ENCODE results near the gene LPP. TPM values are rescaled to one million over a fixed set of nuclear protein-coding genes. Genes with fewer than 3 reads are reported as not detected.

LPP gene
- total RNA-seq, 1 donor from 2014 or later, result 1,791 TPM

DNA sequence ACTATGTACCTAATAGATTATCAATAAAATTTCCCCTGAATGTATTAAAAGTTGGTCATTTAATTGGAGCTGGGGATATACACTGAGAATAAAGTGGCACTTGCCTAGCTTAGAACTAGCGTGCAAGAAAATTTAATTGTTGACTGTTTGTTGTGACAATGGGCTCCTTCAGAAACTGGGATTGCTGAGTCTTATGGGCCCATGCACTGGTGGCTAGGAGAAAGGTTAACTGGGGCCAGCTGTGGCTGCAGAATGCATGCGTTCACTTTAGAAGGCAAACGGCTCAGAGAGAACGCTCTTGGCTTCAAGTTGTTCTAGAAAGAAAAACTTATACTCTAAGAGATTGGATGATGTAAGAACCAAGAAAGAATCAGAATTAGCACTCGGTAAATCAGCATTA, 18.7 kb upstream of the LPP start:
- H3K4me1 ChIP-seq, result peaks cover 0 to 7% of the 10 kb centered on the region in 2 donors
- intact Hi-C loops (cut with DNase I), result no loop called here
- H3K9me3 ChIP-seq, result no peaks in the 10 kb centered on the region
- no peaks in the 10 kb centered on the region for H3K36me3 ChIP-seq
- DNase-seq (ENCODE audit: low spot score in 2 of 2), result no peak
- TF ChIP-seq, protein P1, sequence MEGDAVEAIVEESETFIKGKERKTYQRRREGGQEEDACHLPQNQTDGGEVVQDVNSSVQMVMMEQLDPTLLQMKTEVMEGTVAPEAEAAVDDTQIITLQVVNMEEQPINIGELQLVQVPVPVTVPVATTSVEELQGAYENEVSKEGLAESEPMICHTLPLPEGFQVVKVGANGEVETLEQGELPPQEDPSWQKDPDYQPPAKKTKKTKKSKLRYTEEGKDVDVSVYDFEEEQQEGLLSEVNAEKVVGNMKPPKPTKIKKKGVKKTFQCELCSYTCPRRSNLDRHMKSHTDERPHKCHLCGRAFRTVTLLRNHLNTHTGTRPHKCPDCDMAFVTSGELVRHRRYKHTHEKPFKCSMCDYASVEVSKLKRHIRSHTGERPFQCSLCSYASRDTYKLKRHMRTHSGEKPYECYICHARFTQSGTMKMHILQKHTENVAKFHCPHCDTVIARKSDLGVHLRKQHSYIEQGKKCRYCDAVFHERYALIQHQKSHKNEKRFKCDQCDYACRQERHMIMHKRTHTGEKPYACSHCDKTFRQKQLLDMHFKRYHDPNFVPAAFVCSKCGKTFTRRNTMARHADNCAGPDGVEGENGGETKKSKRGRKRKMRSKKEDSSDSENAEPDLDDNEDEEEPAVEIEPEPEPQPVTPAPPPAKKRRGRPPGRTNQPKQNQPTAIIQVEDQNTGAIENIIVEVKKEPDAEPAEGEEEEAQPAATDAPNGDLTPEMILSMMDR (IDR thresholded peaks at IDR 0.05), result no peak
- H3K27me3 ChIP-seq, result no peaks in the 10 kb centered on the region
- H3K4me3 ChIP-seq, result no peak overlapping the region
- H3K27ac ChIP-seq, result no peak overlapping the region

DNA sequence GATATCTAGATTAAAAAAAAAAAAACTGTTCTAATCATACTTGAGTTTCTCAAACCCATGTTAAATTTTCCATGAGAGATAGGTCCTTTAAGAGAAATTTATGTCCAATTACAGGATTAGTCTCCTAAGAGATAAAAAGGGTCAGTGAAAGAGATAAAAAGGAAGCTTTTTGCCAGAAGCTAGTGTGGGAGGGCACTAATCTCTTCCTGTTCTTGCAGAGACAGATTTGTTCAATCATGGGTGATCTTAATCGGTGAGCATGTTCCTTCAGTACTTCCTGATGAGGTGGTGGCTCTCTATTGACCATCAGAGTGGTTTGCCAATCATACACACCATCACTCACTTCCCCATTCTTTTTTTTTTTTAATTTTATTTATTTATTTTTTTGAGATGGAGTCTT, 16.9 kb upstream of the LPP start:
- Histone ChIP-seq H3K9me3 (no peaks in the 10 kb centered on the region), H3K4me1 (peaks cover 0 to 7% of the 10 kb centered on the region in 2 donors), H3K27ac (no peak overlapping the region), H3K27me3 (no peaks in the 10 kb centered on the region), H3K4me3 (no peak overlapping the region), H3K36me3 (no peaks in the 10 kb centered on the region)
- TF ChIP-seq, protein P1 (IDR thresholded peaks at IDR 0.05), result no peak
- no peak for DNase-seq (ENCODE audit: low spot score in 2 of 2)
- intact Hi-C loops (cut with DNase I), result no loop called here

DNA sequence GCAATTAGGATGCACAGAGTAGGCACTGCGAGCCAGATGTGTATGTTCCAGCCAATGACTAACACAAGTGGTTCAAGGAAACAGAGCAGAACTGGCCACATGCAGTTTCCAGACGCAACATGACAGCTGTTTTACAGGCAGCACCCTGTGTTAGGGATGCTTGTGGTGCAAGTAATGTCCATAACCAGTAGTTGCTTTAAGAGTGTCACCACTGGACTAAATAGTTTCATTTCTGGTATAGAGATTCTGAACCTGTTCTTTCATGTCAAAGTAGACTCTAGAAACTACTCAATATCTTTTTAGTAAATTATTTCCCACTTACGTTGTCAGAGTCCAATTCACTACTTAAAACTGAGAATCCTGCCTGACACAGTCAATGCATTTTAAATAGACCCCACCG, 14.5 kb upstream of the LPP start:
- Histone ChIP-seq H3K4me3 (no peak overlapping the region), H3K9me3 (no peaks in the 10 kb centered on the region), H3K27ac (no peak overlapping the region), H3K36me3 (no peaks in the 10 kb centered on the region), H3K27me3 (no peaks in the 10 kb centered on the region), H3K4me1 (peaks cover 0 to 9% of the 10 kb centered on the region in 2 donors)
- intact Hi-C loops (cut with DNase I), result no loop called here
- no peak for DNase-seq (ENCODE audit: low spot score in 2 of 2)
- TF ChIP-seq, protein P1 (IDR thresholded peaks at IDR 0.05), result no peak

DNA sequence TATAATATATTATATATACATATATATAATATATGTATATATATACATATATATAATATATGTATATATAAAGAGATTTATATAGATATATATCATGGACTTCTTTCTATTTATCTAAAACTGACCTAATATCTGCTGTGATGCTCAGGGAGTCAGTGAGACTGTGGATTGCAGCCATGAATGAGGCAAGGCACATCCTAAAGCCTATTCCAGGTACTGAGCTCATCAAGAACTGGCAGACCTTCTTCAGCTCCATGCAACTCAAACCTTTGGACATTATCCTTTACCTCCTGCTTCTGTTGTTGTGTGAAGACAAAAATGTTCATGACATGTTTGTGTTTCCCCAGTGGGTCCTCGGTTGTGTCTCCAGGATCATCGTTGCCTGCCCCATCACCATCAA, 7.7 kb upstream of the LPP start:
- TF ChIP-seq, protein P1 (IDR thresholded peaks at IDR 0.05), result no peak
- peaks cover 0 to 2% of the 10 kb centered on the region in 2 donors for H3K4me1 ChIP-seq
- intact Hi-C loops (cut with DNase I), result no loop called here
- no peak overlapping the region for H3K4me3 ChIP-seq
- no peaks in the 10 kb centered on the region for H3K36me3 ChIP-seq
- no peak for DNase-seq (ENCODE audit: low spot score in 2 of 2)
- H3K9me3 ChIP-seq, result no peaks in the 10 kb centered on the region
- no peaks in the 10 kb centered on the region for H3K27me3 ChIP-seq
- no peak overlapping the region for H3K27ac ChIP-seq

DNA sequence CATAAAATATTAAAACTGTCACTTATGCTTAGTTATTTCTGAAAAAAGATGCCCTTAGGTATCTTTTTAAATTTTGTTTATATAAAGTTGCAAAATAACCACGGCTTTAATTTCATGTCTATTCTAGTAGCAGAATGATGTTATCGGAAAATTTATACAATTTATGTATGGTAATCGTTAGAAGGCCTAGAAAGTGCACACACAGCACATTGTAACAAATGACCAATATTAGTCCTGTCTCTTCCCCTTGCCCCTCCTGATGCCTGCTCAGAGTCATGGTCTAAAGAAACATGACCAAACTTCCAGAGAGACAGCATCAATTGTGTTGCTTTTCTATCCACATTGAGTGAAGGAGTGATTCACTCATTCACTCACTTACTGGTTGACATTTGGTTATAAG, 6.2 kb upstream of the LPP start:
- H3K27me3 ChIP-seq, result no peaks in the 10 kb centered on the region
- TF ChIP-seq, protein P1 (IDR thresholded peaks at IDR 0.05), result no peak
- H3K9me3 ChIP-seq, result no peaks in the 10 kb centered on the region
- no peaks in the 10 kb centered on the region for H3K36me3 ChIP-seq
- intact Hi-C loops (cut with DNase I), result no loop called here
- no peak overlapping the region for H3K27ac ChIP-seq
- DNase-seq (ENCODE audit: low spot score in 2 of 2), result no peak
- peaks cover 0 to 9% of the 10 kb centered on the region in 2 donors for H3K4me1 ChIP-seq
- no peak overlapping the region for H3K4me3 ChIP-seq

DNA sequence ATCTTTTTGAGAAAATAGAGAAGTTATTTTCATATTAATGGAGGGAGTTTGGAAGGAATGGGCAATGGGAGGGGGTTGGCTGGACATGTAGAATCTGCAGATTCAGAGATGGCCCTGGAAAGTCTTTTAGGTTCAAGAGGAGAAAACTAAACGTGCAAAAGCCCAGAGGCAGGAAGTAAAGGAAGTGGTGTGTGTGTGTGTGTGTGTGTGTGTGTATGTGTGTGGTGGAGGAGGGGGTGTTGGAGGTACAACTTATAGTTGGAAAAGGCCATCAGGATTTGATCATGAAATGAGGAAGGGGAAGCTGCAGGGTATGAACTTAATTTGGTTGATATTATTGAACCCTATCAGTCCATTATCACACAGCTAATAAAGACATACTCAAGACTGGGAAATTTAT, 5.6 kb upstream of the LPP start:
- intact Hi-C loops (cut with DNase I), result no loop called here
- H3K4me1 ChIP-seq, result peaks cover 0 to 7% of the 10 kb centered on the region in 2 donors
- no peak overlapping the region for H3K27ac ChIP-seq
- no peak overlapping the region for H3K4me3 ChIP-seq
- H3K36me3 ChIP-seq, result no peaks in the 10 kb centered on the region
- no peaks in the 10 kb centered on the region for H3K27me3 ChIP-seq
- TF ChIP-seq, protein P1 (IDR thresholded peaks at IDR 0.05), result no peak
- no peak for DNase-seq (ENCODE audit: low spot score in 2 of 2)
- no peaks in the 10 kb centered on the region for H3K9me3 ChIP-seq
